Stimulated activated CD4-positive, alpha-beta T cell treated with anti-CD3 and anti-CD28 coated beads, Interleukin-1b, Interleukin-23, amount 100 ng/mL, for 1 hour (primary cell): ENCODE results near the gene PIR.

Experiments
- DNase-seq, 2 donors: peaks; one replicate each; pipeline ENCODE4 v3.0.0-alpha.2; 2020; ENCODE audit warnings: low read depth in 2 of 2

The PIR gene

DNA sequence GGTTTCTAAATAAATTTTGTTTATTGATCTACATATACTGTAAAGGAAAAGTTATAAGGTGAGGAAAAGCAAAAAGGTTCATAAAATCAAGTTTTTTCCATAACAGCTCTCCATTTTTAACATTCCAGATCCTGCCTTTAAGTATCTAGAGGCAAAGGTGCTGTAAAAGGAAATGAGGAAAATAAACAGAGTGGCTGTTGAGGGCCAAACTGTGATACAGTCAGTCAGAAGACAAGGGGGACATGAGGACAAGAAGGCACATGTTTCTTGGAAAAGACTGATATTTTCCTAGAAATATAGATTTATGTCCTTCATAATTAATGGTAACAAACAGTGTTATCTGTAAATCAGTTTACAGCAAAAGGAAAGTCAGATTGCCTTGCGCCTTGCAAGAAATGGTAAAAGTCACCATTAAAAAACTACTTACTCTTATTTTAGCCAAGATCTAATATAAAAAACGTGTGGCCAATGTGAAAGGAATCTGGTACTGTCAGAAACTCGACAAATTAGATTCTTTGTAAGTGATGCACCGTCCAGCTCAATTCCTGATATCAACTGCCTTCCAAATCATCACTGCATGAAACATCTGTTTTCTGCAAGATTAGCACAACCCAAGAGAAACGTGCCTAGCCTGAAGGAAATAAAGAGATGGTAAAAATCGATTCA lies 75.0 kb downstream of the PIR start:
- DNase-seq: no peak

DNA sequence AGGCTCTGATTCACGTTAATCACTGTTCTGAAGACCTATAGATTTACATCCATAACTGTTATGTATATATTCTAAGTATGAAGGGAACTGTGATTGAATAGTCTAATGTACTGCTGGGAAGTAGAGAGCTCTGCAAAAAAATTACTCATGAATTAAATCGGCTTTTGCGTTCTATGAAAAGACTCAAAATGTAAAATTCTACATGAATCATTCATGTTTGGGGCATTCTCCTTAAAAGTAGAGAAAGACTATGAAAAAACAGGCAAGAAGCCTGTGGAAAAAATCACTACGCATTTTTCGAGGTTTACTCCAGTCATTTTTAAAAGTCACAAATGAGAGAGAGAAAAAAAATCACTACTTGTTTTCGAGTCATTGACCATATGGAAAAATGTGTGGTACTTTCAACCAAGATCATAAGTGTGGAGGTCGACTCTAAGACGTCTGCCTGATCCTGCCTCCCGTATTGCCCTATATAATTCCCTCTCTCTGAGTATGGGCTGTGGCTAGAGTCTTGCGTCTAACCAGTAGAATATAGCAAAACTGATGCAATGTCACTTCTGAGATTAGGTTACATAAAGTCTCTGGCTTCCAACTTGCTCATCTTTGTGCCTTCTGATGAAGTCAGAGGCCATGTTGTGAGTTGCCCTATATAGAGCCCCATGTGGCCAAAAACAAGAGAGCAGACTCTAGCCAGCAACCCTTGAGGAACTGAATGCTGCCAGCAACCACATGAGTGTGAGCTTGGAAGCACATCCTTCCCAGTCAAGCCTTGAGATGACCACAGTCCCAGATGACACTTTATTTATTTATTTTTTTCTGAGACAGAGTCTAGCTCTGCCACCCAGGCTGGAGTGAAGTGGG lies 76.8 kb downstream of the PIR start:
- DNase-seq: no peak

DNA sequence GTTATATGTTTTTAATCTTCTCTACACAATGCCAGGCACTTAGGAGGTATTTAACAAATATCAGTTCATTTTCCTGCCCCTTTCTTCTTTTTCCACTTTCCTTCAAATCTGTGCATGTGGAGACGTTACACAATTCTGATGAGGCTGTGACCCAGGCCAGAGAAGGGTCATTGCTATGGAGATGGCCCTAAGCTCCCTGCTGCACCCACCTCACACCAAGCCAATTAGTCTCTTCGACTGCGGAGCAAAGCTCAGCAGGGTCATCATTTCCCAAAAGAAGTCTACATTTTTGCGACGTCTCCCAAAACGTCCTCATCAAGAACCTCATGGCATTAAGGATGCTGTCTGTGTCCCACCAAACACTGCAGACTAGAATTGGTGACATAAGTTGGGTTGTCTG lies 80.0 kb downstream of the PIR start:
- DNase-seq: no peak

DNA sequence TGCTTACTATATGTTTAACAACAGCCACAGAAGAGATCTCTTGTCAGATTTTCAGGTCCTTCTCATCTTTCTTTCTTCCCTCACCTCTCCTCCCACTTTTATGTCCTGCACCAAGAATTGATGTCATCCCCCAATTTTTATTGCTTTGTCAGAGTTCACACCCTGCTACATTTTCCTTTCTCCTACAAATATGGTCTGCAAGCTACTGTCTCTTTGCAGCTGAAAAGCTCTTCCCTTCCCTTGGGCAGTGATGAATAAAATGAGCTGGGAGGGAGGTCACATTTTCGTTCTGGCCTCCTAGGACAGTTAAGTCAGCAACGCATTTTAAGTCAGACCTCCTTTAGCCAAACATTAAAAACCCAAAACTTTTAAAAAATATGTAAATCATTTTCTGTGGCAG lies 82.2 kb downstream of the PIR start:
- DNase-seq: no peak

DNA sequence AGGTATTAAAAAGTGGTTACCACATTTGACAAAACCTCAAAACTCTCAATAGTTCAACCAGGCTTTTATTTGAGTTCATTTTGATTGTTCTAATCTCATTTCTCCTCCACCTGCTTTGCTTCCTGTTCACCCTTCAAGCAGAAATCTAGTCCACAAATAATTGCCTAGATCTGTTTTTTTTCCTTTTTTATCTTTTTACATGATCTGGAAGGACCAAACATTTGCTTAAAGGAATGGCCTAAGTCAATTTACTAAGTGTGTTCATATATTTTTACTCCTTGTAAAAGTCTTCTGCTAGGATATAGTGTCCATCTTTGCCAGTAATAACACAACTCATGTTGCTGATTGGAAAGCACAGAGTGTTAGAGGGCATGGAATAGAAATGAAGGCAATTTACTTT lies 82.7 kb downstream of the PIR start:
- no peak for DNase-seq

DNA sequence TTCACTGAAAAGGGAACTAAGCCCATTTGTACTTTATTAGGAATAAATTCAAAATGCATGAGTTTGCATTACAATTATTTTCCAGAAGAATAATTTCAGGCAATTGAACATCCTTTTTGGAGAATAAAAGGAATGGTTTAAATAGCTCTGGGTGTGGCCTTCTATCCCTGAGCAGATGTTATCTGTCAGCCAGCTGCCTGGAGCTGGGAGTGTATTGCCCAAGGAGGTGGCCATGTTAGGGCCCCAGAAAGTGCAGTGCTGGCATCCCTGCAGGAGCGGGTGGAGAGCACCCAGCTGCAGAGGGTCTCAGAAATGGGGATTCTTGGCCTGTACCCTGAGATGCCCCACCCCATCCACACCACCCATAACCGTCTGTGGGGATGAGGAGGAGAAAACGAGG lies 87.3 kb downstream of the PIR start:
- no peak for DNase-seq

DNA sequence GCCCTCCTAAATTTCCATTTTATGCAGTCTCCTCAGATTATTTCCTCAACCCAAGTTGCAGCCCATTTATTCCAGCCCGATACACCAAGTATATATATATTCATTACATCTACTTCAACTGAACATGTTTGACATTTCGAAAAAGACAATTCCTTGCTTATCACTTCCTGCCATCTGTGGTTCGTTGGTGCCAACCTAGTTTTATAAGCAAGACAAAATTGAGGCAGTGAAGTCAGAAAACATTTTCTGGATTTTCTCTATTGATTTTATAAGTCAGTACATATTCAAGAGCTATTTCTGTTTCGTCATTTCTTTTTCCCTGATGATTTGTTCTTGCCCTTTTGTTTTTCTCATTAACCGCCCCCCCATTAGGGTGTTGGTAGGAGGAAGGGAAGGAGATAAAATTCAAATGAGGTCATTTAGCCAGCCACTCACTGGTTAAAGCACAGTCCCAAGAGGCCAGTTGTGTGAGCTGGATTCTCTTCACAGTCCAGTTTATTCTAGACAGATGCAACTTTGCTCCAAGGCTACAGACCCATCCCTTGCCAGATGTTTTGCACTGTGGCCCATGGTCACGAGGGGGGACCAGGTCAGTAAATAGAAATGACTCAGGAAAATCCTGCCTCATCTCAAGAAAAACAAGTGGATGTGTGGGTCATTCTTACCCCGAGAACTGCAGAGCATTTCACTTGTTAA lies 88.6 kb downstream of the PIR start:
- no peak for DNase-seq

DNA sequence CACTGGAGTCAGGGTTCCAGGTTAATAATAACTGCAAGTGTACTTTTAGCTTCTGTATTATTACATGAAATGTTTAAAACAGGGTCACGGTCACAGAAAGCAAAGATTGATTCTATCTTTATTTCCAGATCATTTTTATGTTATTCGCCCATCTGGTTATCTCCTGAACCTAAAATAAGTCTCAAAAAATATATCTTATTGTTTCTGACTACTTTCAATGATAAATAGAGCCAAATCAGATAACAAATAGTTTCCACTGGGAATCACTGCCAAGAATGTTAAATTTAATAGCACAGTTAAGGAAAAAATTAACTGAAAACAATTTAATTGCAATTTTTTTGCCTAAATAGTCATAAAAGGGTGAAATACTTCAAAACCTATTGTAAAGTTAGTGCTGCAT lies 91.8 kb downstream of the PIR start:
- no peak for DNase-seq

DNA sequence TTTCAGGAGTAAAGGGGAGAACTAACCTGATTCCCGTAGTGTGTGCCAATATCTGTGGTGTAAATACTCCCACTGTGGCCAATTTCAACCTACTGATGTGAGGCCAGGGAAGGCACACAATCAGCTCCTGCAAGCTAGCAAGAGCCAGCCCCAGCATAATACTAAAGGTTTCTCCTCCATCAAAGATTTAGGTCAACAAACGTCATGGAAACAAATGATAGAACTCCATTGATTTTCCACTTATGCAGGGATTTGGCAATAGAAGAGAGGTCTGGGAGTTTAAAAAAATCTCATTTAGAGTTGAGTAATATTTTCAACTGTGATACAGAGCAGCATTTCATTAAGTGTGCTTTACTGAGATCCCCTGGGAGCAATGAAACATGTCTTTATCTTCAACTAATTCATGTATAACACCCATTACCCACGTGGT lies 93.2 kb downstream of the PIR start:
- DNase-seq: no peak

DNA sequence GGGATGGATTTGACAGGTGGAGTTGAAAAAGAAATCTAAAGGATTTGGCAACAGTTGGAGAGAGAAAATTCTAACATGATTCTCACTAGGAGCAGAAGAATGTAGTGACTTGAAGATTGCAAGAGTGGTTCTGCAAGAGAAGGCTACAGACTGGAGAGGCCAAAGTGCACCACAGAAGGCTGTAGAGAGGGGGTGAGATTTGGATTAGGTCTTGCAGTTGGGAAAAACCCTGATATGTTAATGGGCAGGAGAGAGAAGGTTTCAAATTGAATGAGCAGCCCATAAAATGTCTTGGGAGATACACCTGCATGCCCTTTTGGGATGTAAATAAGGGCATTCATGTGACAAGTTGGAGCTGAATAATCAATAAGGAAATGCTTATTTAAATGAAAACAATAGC lies 94.3 kb downstream of the PIR start:
- DNase-seq: no peak

DNA sequence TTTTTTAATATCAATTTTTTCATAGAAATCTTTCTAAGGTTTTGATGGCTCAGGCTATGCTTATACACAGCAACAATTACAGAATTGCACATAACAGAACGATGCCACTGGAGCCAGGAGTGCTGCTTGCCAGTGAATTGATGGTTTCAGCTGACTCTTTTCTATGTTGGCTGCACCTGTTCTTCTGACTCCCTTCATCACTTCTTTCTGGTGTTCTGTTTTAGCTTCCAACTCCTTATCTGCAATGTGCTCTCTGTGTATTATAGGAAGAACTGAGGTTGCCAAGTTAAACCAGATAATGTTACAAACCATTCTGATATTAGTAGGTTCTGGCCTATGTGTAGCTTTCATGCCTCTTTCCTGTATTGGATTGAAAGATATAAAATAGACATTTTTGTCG lies 97.3 kb downstream of the PIR start:
- no peak for DNase-seq

DNA sequence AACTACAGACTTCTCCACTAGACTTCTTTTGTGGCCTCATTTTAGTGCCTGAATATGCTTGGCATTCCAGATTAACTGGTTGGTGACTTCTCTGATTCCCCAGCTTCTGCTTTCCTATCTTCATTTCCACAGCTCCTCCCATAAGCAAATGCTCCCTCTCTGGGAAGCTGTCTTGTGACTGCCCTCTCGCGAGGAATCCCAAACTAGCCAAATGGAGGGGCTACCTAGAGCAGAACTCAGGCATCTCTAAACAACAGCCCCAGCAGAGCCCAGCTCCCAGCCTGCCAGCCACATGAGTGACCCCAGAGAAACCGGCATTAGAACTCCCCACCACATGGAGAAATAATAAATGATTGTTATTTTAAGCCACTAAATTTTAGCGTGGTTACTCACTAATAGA lies 101.3 kb downstream of the PIR start:
- DNase-seq: no peak

DNA sequence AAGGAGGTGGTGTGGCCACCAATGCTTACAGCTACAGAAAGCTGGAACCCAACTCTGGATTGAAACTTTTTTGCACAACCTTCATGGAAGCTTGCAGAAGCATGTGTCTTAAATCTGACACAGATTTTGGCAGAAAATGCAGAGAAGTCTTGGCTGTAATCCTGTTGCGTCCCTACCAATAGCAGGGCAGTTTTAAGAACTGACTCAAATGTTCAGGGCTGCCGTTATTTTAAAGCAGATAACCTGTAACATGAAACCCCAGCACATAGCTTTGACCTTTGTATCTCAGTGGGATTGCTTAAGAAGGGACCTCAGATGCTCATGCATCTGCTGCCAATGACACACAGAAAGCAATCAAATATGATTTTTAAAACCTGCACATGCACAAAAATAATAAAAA lies 108.8 kb downstream of the PIR start, which contains the start of gene VEGFD:
Gene VEGFD, minus strand, starts transcription at position 110 of the 400 bp plus-strand sequence. CDS start 467 bp downstream, outside the sequence.
- no peak for DNase-seq

DNA sequence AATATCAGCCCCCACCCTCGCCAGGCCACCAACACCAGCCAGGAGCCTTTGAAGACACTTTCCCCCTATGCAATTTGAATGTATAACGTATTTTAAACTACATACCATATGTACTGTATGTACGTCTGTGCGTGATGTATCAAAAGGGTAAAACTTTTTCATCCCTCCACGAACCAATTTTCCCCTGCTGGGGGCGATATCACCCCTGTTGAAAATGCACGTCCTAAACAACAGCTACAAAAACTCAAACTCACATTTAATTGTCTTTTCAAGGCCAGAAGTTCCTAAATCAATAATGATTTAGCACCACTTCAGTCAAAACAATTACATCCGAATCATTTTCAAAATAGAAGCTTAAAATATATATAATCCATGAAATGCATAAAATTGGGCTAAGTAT lies 110.3 kb downstream of the PIR start:
- no peak for DNase-seq

DNA sequence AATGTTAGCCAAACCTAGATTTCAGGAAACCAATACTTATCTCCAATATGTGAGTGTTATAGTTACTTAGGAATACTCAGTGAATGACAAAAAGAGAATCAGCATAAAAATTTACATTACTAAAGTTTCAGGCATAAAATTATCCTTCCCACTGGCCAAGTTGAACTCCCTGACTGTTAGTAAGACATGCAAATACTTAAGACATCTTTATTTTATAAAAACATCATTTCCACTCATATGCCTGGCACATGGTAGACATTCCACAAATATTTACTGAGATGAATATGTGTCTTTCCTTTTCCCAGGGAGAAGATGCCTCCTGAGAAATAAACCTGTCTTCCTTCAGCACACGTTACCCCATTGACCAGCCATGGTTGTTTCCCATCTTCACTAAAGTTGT lies 116.2 kb downstream of the PIR start:
- DNase-seq: no peak

DNA sequence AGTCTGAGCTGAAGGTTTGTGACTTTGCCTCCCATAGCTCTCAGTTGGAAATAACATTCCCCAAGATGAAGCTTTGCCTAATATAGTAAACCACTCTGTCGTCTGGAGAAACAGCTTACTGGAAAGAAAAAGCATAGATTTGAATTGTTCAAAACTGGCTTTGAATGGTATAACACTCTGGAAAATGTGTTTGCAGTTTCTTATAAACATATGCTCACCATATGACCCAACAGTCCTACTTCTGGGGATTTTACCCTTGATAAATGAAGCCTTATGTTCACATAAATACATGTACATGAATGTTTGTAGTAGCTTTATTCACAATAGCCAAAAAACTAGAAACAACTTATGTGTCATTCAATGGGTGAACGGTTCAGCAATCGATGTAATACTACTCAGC lies 119.2 kb downstream of the PIR start:
- DNase-seq: no peak

DNA sequence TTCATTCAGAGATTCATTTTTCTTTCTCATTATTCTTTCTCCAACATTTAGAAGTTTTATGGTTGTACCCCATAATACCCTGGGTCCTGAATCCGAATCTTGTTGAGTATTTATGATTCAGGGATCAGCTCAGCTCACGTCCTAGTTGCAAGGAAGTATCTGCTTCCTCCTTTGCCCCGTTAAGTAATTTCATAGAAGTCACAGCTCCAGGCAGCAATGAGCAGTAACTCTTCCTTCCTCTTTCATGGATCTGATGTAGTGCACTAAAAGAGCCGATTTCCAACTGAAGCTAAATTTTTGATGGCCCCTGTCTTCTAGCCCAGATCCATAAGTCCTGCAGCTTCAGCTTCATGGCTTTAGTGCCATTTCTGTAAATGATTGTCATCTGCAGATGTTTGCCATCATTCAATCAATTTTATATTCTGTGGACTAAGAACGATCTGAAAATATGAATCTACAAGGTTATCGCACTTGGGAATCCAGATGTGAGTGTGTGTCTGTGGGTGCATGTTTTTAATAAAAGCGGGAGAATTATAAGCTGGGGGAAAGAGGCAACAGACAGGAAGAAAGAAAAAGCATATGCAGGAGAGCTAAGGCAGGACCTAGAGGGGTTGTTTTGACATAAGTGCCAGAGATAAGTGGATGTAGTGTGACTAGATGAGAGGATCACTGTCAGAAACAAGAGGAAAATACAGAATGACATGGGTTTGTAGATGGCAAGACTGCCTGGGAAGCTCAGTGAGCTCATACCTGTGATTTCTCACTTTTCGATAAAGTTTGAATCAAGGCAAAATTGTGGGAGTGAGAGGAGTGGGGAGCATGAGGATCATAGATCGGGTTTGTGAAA lies 126.4 kb downstream of the PIR start:
- no peak for DNase-seq

DNA sequence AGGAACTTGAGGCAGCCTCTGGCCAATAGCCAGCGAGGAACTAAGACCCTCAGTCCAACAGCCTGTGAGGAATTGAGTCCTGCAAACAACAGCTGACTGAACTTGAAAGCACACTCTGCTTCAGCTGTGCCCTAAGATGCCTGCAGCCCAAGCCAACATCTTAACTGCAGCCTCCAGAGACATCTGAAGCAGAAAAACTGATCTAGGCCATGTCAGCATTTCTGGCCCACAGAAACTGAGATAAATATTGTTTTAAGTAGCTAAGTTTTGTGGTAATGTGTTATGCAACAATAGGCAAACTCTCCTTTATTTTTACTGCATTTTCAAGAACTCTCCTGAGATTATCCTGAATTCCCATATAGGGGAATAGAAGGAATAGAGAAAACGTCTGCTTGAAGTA lies 133.4 kb downstream of the PIR start:
- DNase-seq: no peak

DNA sequence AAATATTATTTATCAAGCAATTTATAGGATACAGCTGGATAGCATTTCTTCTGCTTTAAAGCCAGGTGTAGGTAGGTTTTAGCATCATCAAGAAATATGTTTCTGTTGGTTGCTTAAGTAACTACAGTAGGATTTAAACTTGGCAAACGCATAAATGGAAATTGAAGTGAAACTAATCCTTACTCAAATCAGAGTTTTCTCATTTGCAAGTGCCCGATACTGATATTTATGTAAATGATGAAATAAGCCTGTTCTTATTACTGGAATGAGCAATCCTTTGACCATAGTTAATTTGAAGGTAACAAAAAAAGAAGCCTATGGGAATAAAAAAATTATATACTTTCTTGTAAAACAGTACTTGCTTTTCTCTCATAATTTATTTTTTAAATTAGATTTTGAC lies 134.6 kb downstream of the PIR start:
- DNase-seq: no peak

DNA sequence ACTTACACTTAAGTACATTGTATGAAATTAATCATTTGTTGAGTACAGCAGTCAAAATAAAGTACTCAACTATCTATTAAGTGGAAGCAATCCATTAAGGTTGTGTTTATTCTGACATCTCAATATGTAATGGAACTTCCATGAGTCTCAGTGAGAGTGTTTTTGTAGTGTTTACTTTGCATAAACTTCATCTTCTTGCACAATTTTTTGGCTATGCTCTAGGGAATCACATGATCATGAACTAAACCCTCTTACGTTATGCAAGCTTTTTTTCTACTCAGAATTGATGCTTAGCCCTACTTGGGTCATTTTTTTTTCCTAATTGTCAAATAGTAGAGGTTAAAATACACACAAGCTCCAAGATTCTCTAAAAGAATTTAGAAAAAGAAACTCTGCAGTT lies 136.7 kb downstream of the PIR start:
- DNase-seq: no peak

DNA sequence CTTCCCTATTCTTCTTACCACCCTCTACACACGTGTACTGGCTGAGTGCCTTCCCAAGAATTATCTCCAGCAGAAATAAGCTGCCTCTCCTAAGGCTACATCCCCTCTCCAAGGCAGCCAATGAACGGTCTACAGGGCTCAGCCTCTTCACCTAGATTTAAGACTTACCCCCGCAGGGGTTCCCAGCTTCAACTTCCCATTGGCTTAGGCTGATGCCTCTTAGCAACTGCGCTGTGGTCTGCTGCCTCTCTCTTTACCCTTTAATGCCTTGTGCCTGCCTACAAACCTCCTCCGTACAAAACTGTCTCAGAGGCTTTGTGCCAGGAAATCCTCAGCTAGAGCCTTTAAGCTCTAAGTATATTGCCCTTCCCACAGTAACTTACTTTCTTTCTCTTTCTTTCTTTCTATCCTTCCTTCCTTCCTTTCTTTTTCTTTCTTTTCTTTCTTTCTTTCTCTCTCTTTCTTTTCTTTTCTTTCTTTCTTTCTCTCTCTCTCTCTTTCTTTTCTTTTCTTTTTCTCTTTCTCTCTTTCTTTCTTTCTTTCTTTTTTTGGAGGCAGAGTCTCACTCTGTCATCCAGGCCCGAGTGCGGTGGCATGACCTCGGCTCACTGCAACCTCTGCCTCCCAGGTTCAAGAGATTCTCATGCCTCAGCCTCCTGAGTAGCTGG lies 142.7 kb downstream of the PIR start:
- DNase-seq: no peak
